ENCODE measurements around the gene SDC1.

Gene SDC1

GRCh38 chr2:20168048-20168726, 56.7 kb downstream of the SDC1 start:
- DNase-seq: no peak

GRCh38 chr2:20167356-20167755, 57.6 kb downstream of the SDC1 start:
- DNase-seq: no peak

GRCh38 chr2:20165677-20166509, 59.0 kb downstream of the SDC1 start:
- DNase-seq: no peak

- DNase-seq: no peak
These were observed 60.0 kb downstream of the SDC1 start for GRCh38 chr2:20164734-20165478.

- DNase-seq: no peak
These were observed 60.7 kb downstream of the SDC1 start for GRCh38 chr2:20164061-20164733.

- DNase-seq: no peak
These were observed 65.4 kb downstream of the SDC1 start for GRCh38 chr2:20159411-20160070.

GRCh38 chr2:20157193-20157891, 67.6 kb downstream of the SDC1 start:
- DNase-seq: no peak

- DNase-seq: no peak
These were observed 68.1 kb downstream of the SDC1 start for GRCh38 chr2:20156836-20157192.

GRCh38 chr2:20156076-20156759, 68.7 kb downstream of the SDC1 start:
- DNase-seq: no peak

- DNase-seq: no peak
These were observed 71.6 kb downstream of the SDC1 start for GRCh38 chr2:20153131-20153851.

- no peak for DNase-seq
These were observed 73.9 kb downstream of the SDC1 start for GRCh38 chr2:20150806-20151571.

Measured in stimulated activated CD4-positive, alpha-beta T cell treated with anti-CD3 and anti-CD28 coated beads, Interleukin-4, amount 100 ng/mL, for 24 hours (primary cell).